Measurements from ENCODE around the gene ZNRF4.

DNA sequence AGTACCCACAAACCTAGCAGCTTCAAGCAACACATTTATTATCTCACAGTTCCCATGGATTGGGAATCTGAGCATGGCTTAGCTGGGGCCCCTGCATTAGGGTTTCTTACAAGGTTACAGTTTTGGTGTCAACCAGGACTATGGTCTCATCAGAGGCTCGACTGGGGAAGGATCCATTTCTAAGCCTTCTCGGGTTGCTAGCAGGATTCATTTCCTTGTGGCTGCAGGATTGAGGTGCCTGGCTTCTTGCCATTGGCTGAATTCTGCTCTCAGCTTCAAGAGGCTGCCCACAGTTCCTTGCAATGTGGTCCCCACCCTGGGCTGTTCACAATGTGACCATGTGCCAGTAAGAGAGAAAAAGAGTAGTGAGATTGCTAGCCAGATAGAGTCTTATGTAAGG is 26.7 kb downstream of the ZNRF4 start:
- TF ChIP-seq, protein P1, sequence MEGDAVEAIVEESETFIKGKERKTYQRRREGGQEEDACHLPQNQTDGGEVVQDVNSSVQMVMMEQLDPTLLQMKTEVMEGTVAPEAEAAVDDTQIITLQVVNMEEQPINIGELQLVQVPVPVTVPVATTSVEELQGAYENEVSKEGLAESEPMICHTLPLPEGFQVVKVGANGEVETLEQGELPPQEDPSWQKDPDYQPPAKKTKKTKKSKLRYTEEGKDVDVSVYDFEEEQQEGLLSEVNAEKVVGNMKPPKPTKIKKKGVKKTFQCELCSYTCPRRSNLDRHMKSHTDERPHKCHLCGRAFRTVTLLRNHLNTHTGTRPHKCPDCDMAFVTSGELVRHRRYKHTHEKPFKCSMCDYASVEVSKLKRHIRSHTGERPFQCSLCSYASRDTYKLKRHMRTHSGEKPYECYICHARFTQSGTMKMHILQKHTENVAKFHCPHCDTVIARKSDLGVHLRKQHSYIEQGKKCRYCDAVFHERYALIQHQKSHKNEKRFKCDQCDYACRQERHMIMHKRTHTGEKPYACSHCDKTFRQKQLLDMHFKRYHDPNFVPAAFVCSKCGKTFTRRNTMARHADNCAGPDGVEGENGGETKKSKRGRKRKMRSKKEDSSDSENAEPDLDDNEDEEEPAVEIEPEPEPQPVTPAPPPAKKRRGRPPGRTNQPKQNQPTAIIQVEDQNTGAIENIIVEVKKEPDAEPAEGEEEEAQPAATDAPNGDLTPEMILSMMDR (IDR thresholded peaks at IDR 0.05) = no peak
- TF ChIP-seq POLR2A (IDR thresholded peaks at IDR 0.05) = no peak
